SK-N-SH (cell line): Measurements from ENCODE around the gene SLC11A1. TPM values are rescaled to one million over a fixed set of nuclear protein-coding genes. Genes with fewer than 3 reads are reported as not detected.

Experiments
- CTCF ChIA-PET: fragments of 300-600, 350-600 bp; formaldehyde crosslinking; extraction: SDS; loops from one replicate; lab custom pipeline; 2021; lab: Yijun Ruan, JAX
- POLR2A ChIA-PET: fragments of 350-600 bp; sonication (Branson Sonifier 250); formaldehyde crosslinking; extraction: SDS; loops from one replicate; lab custom pipeline; 2020; ENCODE audit warnings: antibody characterized with exemption, inconsistent platforms; lab: Yijun Ruan, JAX
- DNase-seq: peaks from one replicate; pipeline ENCODE4 v3.0.0; 2012
- H2AFZ ChIP-seq: fragments of 200-600 bp; sonication (generic); 2 replicates; pipeline ENCODE4 v1.8.1; 2016; ENCODE audit warnings: antibody characterized with exemption, mild to moderate bottlenecking, low read depth
- H3F3A ChIP-seq: fragments of 200-600 bp; sonication (generic); replicated peaks from 2 replicates; pipeline ENCODE3; 2016; ENCODE audit warnings: antibody characterized with exemption, mild to moderate bottlenecking; ENCODE audit not compliant: insufficient read depth
- H3K27ac ChIP-seq, 2 experiments: fragments of 200-500 bp in 1 of 2; fragments of 200-600 bp in 1 of 2; sonication (Bioruptor generic) in 1 of 2; sonication (generic), shearing (Covaris generic) in 1 of 2; 2 replicates each; pipeline versions ENCODE4 v1.5.1 to v1.6.1; 2014 to 2016; ENCODE audit warnings: low read depth in 2 of 2, inconsistent platforms in 1 of 2, low read length in 1 of 2, mild to moderate bottlenecking in 1 of 2, mixed read lengths in 1 of 2
- H3K27me3 ChIP-seq: fragments of 200-600 bp; sonication (generic), shearing (Covaris generic); 2 replicates; pipeline ENCODE4 v1.6.1; 2016; ENCODE audit warnings: mixed run types; ENCODE audit not compliant: insufficient read depth
- H3K36me3 ChIP-seq, 2 experiments: fragments of 200-500 bp in 1 of 2; fragments of 200-600 bp in 1 of 2; sonication (Bioruptor generic) in 1 of 2; sonication (generic) in 1 of 2; replicated peaks in 1 of 2; 2 replicates each; pipeline versions ENCODE3 to v1.5.1; 2014 to 2016; ENCODE audit warnings: low read length in 1 of 2, mild to moderate bottlenecking in 1 of 2; ENCODE audit not compliant: insufficient read depth in 2 of 2, control insufficient read depth in 1 of 2
- H3K4me1 ChIP-seq, 2 experiments: fragments of 200-500 bp in 1 of 2; fragments of 200-600 bp in 1 of 2; sonication (Bioruptor generic) in 1 of 2; sonication (generic), shearing (Covaris generic) in 1 of 2; 2 replicates each; pipeline versions ENCODE4 v1.5.1 to v1.6.1; 2014 to 2016; ENCODE audit warnings: low read depth in 1 of 2, low read length in 1 of 2, mixed run types in 1 of 2; ENCODE audit not compliant: insufficient read depth in 2 of 2, control insufficient read depth in 1 of 2
- H3K4me2 ChIP-seq: fragments of 200-600 bp; sonication (generic), shearing (Covaris generic); 2 replicates; pipeline ENCODE4 v1.6.1; 2017; ENCODE audit warnings: mixed run types
- H3K4me3 ChIP-seq, 2 experiments: fragments of 200-500 bp in 1 of 2; fragments of 200-600 bp in 1 of 2; sonication (Bioruptor generic) in 1 of 2; sonication (generic), shearing (Covaris generic) in 1 of 2; 2 replicates each; pipeline versions ENCODE4 v1.5.1 to v1.8.1; 2014 to 2016; ENCODE audit warnings: low read depth in 2 of 2, inconsistent platforms in 1 of 2, low read length in 1 of 2, mild to moderate bottlenecking in 1 of 2, mixed read lengths in 1 of 2, moderate library complexity in 1 of 2
- H3K79me2 ChIP-seq: fragments of 200-600 bp; sonication (generic); 2 replicates; pipeline ENCODE4 v1.8.1; 2017; ENCODE audit warnings: mild to moderate bottlenecking; ENCODE audit not compliant: insufficient read depth
- H3K9ac ChIP-seq: fragments of 200-600 bp; sonication (generic); 2 replicates; pipeline ENCODE4 v1.6.1; 2017; ENCODE audit warnings: mixed run types
- H3K9me2 ChIP-seq: fragments of 200-600 bp; sonication (generic); 2 replicates; pipeline ENCODE4 v1.6.1; 2017; ENCODE audit warnings: mixed run types
- H3K9me3 ChIP-seq: fragments of 200-600 bp; sonication (generic); 2 replicates; pipeline ENCODE4 v1.6.1; 2017; ENCODE audit warnings: mixed run types, mild to moderate bottlenecking, moderate library complexity
- H4K20me1 ChIP-seq: fragments of 200-600 bp; sonication (generic); 2 replicates; pipeline ENCODE4 v1.6.1; 2017; ENCODE audit warnings: mild to moderate bottlenecking, mixed run types; ENCODE audit not compliant: insufficient read depth
- EP300 ChIP-seq, 2 experiments: IDR thresholded peaks; 2 replicates each; pipeline versions ENCODE4 v1.4.0 to v1.6.1; 2012; ENCODE audit warnings: borderline replicate concordance in 1 of 2, low read depth in 1 of 2, low read length in 1 of 2
- EZH2phosphoT487 ChIP-seq: fragments of 200-600 bp; sonication (generic); IDR thresholded peaks from 2 replicates; pipeline ENCODE4 v1.6.1; 2017; ENCODE audit warnings: low read depth, mixed run types, mild to moderate bottlenecking, antibody characterized with exemption, moderate library complexity, borderline replicate concordance
- FOSL2 ChIP-seq: IDR thresholded peaks from 2 replicates; pipeline ENCODE4 v1.4.0; 2012; ENCODE audit warnings: low read depth, mild to moderate bottlenecking, moderate library complexity, borderline replicate concordance
- GABPA ChIP-seq: IDR thresholded peaks from 2 replicates; pipeline ENCODE4 v1.4.0; 2012; ENCODE audit warnings: low read depth, mild to moderate bottlenecking
- JUND ChIP-seq: IDR thresholded peaks from 2 replicates; pipeline ENCODE4 v1.4.0; 2012
- MXI1 ChIP-seq: IDR thresholded peaks from 2 replicates; pipeline ENCODE4 v1.6.1; 2012; ENCODE audit warnings: mild to moderate bottlenecking, low read depth, low read length, improper control_type of control experiment
- NFIC ChIP-seq: IDR thresholded peaks from 2 replicates; pipeline ENCODE4 v1.4.0; 2012; ENCODE audit warnings: borderline replicate concordance
- NRF1 ChIP-seq: IDR thresholded peaks from 2 replicates; pipeline ENCODE4 v1.6.1; 2012; ENCODE audit warnings: low read depth, mild to moderate bottlenecking, low read length
- RAD21 ChIP-seq: IDR thresholded peaks from 2 replicates; pipeline ENCODE4 v1.6.1; 2012; ENCODE audit warnings: mild to moderate bottlenecking, low read length
- RCOR1 ChIP-seq: fragments of 150-350 bp; IDR thresholded peaks from 2 replicates; pipeline ENCODE4 v1.6.1; 2017; ENCODE audit warnings: antibody characterized with exemption, low read length
- RXRA ChIP-seq: IDR thresholded peaks from 2 replicates; pipeline ENCODE4 v1.4.0; 2012; ENCODE audit warnings: low read depth, mild to moderate bottlenecking, borderline replicate concordance
- SIN3A ChIP-seq: IDR thresholded peaks from 2 replicates; pipeline ENCODE4 v1.6.1; 2012; ENCODE audit warnings: low read depth, mild to moderate bottlenecking, low read length, moderate library complexity, borderline replicate concordance
- SMC3 ChIP-seq: IDR thresholded peaks from 2 replicates; pipeline ENCODE4 v1.6.1; 2012; ENCODE audit warnings: low read depth, low read length, improper control_type of control experiment
- TAF1 ChIP-seq: IDR thresholded peaks from 2 replicates; pipeline ENCODE4 v1.6.1; 2012; ENCODE audit warnings: low read depth, mild to moderate bottlenecking, low read length, moderate library complexity, borderline replicate concordance
- TCF12 ChIP-seq: IDR thresholded peaks from 2 replicates; pipeline ENCODE4 v1.4.0; 2012
- TEAD4 ChIP-seq: IDR thresholded peaks from 2 replicates; pipeline ENCODE4 v1.4.0; 2012; ENCODE audit warnings: mild to moderate bottlenecking, borderline replicate concordance; ENCODE audit not compliant: insufficient read depth
- YY1 ChIP-seq: IDR thresholded peaks from 2 replicates; pipeline ENCODE4 v1.4.0; 2012; ENCODE audit warnings: low read depth, mild to moderate bottlenecking
- WGBS: methylation state at CpG from one replicate; pipeline ENCODE4 v1.1.6; 2017; ENCODE audit warnings: low lambda C conversion rate; 5-methylcytosine and 5-hydroxymethylcytosine counted together
- polyA plus RNA-seq, 3 experiments: library from polyadenylated mRNA; depleted of rRNA; stranded (reverse); fragments of >200 nt; gene quantifications; 2 replicates each; pipeline ENCODE4 v1.2.3, GENCODE V29; 2012
- TF ChIP-seq, protein P1 (sequence below): IDR thresholded peaks from 2 replicates; pipeline ENCODE4 v1.6.1; 2012; ENCODE audit warnings: mild to moderate bottlenecking, low read depth, low read length, moderate library complexity

The SLC11A1 gene
- polyA plus RNA-seq, 1 of the 3 experiments (the other 2 are of a cell fraction), result 0.26 TPM

DNA sequence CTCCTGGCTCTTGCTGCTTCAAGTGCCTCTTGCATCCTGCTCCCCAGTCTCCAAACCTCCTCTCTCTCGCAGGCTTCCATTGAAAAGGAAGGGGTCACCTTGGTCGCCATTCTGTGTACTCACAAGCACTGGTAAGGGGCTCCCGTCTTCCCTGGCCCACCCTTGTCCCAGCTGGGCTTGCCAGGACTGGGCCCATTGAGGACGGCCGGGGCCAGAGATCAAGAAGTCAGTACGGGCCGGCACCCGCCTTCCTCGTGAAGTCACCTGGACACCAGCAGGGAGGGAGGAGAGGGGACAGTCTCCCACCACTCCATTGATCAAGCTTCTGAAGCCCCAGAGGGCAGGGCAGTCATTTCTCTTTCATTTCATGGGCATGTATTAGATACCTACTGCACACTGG lies 41.4 kb upstream of the SLC11A1 start:
- no peak for TF ChIP-seq EP300 (IDR thresholded peaks at IDR 0.05; ENCODE audit: borderline replicate concordance in 1 of 2, low read depth in 1 of 2, low read length in 1 of 2)
- no peak for TF ChIP-seq NFIC
- TF ChIP-seq TEAD4, result no peak
- TF ChIP-seq EZH2phosphoT487, result no peak
- TF ChIP-seq TCF12, result no peak
- TF ChIP-seq YY1, result no peak
- no peak for TF ChIP-seq RXRA
- no peak for TF ChIP-seq FOSL2
- no peak for TF ChIP-seq RCOR1
- TF ChIP-seq JUND, result no peak
- no peak for TF ChIP-seq GABPA
- no peaks in the 10 kb centered on the region for H3F3A ChIP-seq
- H3K4me3 ChIP-seq, result no peak overlapping the region
- no peaks in the 10 kb centered on the region for H3K27me3 ChIP-seq
- POLR2A ChIA-PET, result no interaction called here
- no peaks in the 10 kb centered on the region for H3K4me1 ChIP-seq
- H3K4me2 ChIP-seq, result no peak overlapping the region
- H3K9me2 ChIP-seq, result no peaks in the 10 kb centered on the region
- H3K27ac ChIP-seq, result no peak overlapping the region
- DNase-seq, result no peak
- no peaks in the 10 kb centered on the region for H3K79me2 ChIP-seq
- 93% methylated on average over 8 of the region's 9 CpGs for WGBS
- CTCF ChIA-PET, result interaction anchor here (1.2 kb wide), 1 partner anchor 68 kb away, joined by 3 read pairs; no protein-coding TSS in a partner anchor
- no peaks in the 10 kb centered on the region for H3K9me3 ChIP-seq
- no peaks in the 10 kb centered on the region for H4K20me1 ChIP-seq
- no peaks in the 10 kb centered on the region for H3K36me3 ChIP-seq
- H3K9ac ChIP-seq, result no peak overlapping the region
- H2AFZ ChIP-seq, result no peak overlapping the region

DNA sequence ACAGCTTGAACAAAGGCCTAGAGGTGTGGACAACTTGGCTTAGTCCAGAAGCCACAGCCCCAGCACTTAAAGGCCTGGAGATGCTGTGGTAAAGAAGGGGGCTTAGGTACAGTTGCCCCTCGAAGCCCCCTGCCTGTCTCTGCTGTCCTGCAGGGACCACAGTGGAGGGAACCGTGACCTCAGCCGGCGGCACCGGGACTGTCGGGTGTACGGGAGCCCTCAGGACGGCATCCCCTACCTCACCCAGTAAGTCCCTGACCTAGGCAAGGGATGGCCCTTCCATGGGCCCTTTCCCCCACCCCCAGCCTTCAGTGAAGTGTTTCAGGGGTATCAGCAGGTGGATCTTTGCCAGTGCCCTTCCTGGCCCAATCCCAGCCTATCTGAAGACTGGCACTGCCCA lies 40.7 kb upstream of the SLC11A1 start:
- WGBS, result 100% methylated on average over 2 of the region's 8 CpGs
- no peak overlapping the region for H3K27ac ChIP-seq
- no peak for TF ChIP-seq NRF1
- no peak for TF ChIP-seq MXI1
- no peak for TF ChIP-seq FOSL2
- TF ChIP-seq TAF1, result no peak
- TF ChIP-seq, protein P1, sequence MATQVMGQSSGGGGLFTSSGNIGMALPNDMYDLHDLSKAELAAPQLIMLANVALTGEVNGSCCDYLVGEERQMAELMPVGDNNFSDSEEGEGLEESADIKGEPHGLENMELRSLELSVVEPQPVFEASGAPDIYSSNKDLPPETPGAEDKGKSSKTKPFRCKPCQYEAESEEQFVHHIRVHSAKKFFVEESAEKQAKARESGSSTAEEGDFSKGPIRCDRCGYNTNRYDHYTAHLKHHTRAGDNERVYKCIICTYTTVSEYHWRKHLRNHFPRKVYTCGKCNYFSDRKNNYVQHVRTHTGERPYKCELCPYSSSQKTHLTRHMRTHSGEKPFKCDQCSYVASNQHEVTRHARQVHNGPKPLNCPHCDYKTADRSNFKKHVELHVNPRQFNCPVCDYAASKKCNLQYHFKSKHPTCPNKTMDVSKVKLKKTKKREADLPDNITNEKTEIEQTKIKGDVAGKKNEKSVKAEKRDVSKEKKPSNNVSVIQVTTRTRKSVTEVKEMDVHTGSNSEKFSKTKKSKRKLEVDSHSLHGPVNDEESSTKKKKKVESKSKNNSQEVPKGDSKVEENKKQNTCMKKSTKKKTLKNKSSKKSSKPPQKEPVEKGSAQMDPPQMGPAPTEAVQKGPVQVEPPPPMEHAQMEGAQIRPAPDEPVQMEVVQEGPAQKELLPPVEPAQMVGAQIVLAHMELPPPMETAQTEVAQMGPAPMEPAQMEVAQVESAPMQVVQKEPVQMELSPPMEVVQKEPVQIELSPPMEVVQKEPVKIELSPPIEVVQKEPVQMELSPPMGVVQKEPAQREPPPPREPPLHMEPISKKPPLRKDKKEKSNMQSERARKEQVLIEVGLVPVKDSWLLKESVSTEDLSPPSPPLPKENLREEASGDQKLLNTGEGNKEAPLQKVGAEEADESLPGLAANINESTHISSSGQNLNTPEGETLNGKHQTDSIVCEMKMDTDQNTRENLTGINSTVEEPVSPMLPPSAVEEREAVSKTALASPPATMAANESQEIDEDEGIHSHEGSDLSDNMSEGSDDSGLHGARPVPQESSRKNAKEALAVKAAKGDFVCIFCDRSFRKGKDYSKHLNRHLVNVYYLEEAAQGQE, result no peak
- TF ChIP-seq SMC3, result no peak
- no peak for TF ChIP-seq SIN3A
- TF ChIP-seq RAD21, result no peak
- TF ChIP-seq JUND, result no peak
- no peak for TF ChIP-seq TCF12
- H3K4me2 ChIP-seq, result no peak overlapping the region
- DNase-seq, result no peak
- H3K9me3 ChIP-seq, result no peaks in the 10 kb centered on the region
- H2AFZ ChIP-seq, result no peak overlapping the region
- no peaks in the 10 kb centered on the region for H4K20me1 ChIP-seq
- H3K4me3 ChIP-seq, result no peak overlapping the region
- no peaks in the 10 kb centered on the region for H3F3A ChIP-seq
- no peaks in the 10 kb centered on the region for H3K79me2 ChIP-seq
- no peaks in the 10 kb centered on the region for H3K36me3 ChIP-seq
- ChIA-PET POLR2A (no interaction called here), CTCF (no interaction called here)
- no peaks in the 10 kb centered on the region for H3K9me2 ChIP-seq
- H3K27me3 ChIP-seq, result no peaks in the 10 kb centered on the region
- no peak overlapping the region for H3K9ac ChIP-seq
- no peaks in the 10 kb centered on the region for H3K4me1 ChIP-seq
